DMS 273 treated with DMSO at 0.1 percent for 48 hours (cell line): Measurements from ENCODE around the gene ROS1.
"Not testable (repeated sequence)": the region's sequence is repeated elsewhere in the genome, so short reads cannot be mapped to it uniquely, and the experiment has no call there.

Experiments
- DNase-seq: peaks from one replicate; lab custom pipeline; 2025; lab: John Stamatoyannopoulos, UW

Gene ROS1

GRCh38 chr6:117380298-117380697 lies 45.4 kb downstream of the ROS1 start:
- no peak for DNase-seq

GRCh38 chr6:117375446-117375845 lies 50.3 kb downstream of the ROS1 start:
- DNase-seq, result no peak

- DNase-seq, result no peak
Measured at GRCh38 chr6:117373211-117373813, 52.4 kb downstream of the ROS1 start.

GRCh38 chr6:117372289-117372688 lies 53.5 kb downstream of the ROS1 start:
- DNase-seq, result not testable (repeated sequence)

DNA sequence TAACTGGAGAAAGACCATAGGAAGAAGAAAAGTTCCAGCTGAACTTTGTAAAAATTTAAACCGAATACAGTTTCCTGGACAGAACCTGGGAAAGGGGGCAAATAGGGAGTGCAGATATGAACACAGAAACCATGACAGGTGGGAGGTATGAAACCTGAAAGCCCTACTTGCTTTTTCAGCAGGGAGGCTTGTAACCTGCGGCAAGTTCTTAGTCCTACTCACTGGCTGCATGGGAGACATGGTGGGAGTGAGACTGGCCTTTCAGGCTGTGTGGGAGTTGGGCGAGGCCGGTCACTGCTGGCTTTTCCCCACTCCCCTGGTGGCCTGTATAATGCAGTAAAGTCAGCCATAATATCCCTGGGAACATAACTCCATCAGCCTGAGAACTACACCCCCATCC lies 54.2 kb downstream of the ROS1 start:
- DNase-seq, result no peak

DNA sequence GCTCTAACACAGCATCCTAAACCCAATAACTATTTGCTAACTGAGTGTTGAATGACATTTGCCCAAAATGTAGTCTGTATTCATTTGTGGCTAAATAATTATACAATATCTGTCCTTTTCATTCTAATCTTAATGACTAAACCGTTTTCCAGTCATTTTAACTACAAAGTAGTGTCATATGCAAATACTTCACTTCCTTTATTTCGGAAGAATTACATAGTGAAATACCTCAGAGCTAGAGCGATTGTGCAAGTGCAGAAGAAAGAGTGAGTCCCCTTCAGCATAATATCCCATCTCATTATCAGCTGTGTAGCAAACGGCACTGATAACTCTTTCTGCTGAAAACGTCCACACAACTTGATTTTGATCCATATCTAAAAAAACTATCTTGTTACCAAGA lies 66.2 kb downstream of the ROS1 start:
- no peak for DNase-seq

DNA sequence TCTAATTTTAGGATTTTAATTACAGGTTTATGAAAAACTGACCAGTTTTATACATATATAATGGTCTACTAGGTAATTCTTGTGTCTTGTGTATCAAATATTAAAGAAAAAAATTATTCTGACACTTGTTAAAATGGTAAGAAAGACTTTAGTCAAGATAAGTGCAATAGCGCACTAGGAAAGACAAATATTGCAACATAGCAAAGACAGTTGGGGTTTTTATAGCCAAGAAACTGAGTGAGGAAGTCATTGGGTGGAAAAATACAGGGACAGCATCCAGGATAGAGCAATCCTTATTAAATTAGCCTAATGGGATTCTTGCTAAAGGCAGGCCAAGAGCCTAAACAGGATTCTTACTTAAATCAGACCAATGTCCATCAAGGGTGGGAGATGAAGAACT lies 71.1 kb downstream of the ROS1 start:
- DNase-seq, result no peak

GRCh38 chr6:117352466-117353081 lies 73.2 kb downstream of the ROS1 start:
- no peak for DNase-seq

DNA sequence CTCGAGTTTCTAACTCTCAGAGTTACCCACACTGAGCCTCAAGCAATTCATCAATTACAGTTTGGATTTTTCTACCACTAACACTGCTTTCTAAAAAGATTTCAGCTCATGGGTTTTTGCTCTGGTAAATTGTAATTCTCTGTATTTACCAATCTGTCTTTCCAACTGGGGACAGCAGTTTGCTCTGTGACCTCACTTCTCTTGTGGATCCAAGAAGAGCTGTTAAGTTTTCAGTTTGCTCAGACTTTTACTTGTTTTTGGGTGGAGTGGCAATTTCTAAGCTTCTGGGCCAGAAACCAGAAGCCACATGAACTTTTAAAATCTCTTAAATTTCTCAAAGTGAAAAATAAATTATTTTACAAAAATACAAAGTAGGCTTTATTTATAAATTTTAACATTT lies 74.2 kb downstream of the ROS1 start:
- DNase-seq, result no peak

GRCh38 chr6:117346142-117346930 lies 79.4 kb downstream of the ROS1 start:
- DNase-seq, result no peak

- DNase-seq, result no peak
Measured at GRCh38 chr6:117345292-117345610, 80.5 kb downstream of the ROS1 start.

GRCh38 chr6:117344444-117345291 lies 81.1 kb downstream of the ROS1 start:
- DNase-seq, result no peak

DNA sequence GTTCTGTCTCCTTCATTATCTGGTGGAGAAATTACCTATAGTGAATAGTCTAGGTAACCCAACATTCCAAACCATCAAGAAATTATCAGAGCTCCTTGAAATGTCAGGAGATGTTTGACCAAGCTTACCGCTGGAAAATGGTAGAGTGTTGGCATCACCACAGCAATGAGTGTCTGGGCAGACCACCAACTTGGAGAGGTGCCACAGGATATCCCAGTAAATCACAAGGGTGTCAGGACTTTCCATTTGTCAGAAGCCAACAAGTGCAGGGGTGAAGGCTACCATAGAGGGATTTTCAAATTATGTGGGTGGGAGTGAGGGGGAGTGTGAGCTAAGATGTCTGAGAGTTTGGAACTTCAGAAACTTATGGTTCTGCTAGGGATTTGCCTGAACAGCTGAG lies 87.2 kb downstream of the ROS1 start:
- no peak for DNase-seq

DNA sequence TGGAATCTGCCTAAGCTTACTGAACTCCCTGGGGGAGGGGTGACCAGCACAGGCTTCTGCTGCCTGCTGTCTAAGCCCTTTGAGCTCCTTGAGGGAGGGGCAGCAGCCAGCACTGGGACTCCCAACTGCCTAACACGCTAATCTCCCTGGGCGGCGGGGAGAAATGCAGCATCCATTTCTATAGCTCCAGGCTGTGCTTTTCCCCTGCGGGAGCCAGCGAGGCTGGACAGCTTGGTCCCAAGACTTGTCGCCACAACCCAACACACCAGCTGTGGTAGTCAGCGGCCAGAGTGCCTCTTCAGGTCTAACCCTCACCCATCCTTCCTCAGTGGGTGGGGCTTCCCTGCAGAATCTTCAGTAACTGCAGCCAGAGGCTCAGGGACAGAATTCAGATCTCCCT lies 95.8 kb downstream of the ROS1 start:
- no peak for DNase-seq

GRCh38 chr6:117328500-117328899 lies 97.2 kb downstream of the ROS1 start:
- DNase-seq, result no peak

DNA sequence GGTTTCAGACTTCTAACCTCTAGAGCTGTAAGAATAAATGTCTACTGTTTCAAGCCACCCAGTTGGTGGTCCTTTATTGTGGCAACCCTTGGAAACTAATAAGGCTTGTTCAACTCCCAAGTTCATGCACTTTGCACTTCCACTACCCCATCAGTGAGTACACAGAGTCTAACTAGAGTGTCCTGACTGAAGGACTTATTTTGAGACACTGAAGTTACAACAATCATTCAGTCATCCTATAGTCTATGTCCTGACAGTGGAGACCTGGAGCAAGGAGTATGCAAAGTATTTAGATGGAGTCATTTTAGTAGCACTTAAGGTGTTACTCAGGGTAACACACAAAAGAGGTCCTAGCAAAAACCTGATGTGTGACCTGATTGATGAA lies 97.7 kb downstream of the ROS1 start:
- no peak for DNase-seq

- no peak for DNase-seq
Measured at GRCh38 chr6:117327149-117328004, 98.4 kb downstream of the ROS1 start.

GRCh38 chr6:117326396-117326795 lies 99.3 kb downstream of the ROS1 start:
- no peak for DNase-seq

- no peak for DNase-seq
Measured at GRCh38 chr6:117317261-117317660, 108.5 kb downstream of the ROS1 start.

GRCh38 chr6:117311726-117312125 lies 114.0 kb downstream of the ROS1 start:
- DNase-seq, result no peak

GRCh38 chr6:117311310-117311709 lies 114.4 kb downstream of the ROS1 start:
- DNase-seq, result no peak

GRCh38 chr6:117309611-117310010 lies 116.1 kb downstream of the ROS1 start:
- no peak for DNase-seq
